HG03045 (cell line): ENCODE data around the gene OAS3.
"Not testable (repeated sequence)": the region's sequence is repeated elsewhere in the genome, so short reads cannot be mapped to it uniquely, and the experiment has no call there.

ENCODE experiments used
- ATAC-seq: cut with Tn5 transposase; IDR thresholded peaks from one replicate; pipeline ENCODE4 v1.9.1; 2021; ENCODE audit warnings: mild to moderate bottlenecking, moderate library complexity; ENCODE audit not compliant: unreplicated experiment

OAS3 gene

GRCh38 chr12:112947761-112948160, 9.5 kb downstream of the OAS3 start:
- ATAC-seq, result no peak

- no peak for ATAC-seq
Observed at GRCh38 chr12:112948806-112949205, 10.5 kb downstream of the OAS3 start.

DNA sequence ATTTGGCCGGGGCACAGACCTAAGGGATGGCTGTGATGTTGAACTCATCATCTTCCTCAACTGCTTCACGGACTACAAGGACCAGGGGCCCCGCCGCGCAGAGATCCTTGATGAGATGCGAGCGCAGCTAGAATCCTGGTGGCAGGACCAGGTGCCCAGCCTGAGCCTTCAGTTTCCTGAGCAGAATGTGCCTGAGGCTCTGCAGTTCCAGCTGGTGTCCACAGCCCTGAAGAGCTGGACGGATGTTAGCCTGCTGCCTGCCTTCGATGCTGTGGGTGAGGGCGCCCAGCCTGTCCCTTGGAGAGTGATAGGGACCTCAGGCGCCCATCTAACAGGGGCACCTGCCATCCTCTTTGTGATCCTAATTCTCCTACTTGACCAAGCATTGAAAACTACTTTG, 12.4 kb downstream of the OAS3 start:
- no peak for ATAC-seq

- ATAC-seq, result not testable (repeated sequence)
Observed at GRCh38 chr12:112957125-112957524, 18.9 kb downstream of the OAS3 start.

DNA sequence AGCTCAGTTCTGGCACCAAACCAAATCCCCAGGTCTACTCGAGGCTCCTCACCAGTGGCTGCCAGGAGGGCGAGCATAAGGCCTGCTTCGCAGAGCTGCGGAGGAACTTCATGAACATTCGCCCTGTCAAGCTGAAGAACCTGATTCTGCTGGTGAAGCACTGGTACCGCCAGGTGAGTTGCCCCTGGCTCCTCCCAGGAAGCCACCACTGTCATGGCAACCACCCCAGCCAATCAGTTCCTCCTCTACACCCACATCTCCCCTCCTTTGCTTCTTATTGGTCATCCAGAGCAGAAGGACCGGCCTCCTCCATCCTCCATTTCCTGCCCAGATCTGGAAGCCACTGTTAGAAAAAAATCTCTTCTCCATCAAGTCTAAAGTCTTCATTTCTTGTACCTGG, 22.8 kb downstream of the OAS3 start:
- no peak for ATAC-seq

DNA sequence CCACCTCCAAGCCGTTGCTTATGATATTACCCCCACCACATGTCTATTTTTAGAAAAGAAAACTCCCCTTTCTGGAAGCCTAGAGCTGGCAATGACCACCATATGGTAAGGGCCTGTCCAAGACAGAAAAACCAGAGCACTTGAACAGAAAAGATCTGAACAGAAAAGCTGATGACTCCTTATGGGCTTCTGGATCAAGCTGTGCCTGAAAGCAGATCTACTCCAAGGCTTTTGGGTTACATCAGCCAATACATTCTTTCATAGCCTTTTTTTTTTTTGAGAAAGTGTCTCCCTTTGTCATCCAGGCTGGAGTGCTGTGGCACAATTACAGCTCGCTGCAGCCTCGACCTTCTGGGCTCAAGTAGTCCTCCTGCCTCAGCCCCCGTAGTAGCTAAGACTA, 23.3 kb downstream of the OAS3 start:
- ATAC-seq, result no peak

DNA sequence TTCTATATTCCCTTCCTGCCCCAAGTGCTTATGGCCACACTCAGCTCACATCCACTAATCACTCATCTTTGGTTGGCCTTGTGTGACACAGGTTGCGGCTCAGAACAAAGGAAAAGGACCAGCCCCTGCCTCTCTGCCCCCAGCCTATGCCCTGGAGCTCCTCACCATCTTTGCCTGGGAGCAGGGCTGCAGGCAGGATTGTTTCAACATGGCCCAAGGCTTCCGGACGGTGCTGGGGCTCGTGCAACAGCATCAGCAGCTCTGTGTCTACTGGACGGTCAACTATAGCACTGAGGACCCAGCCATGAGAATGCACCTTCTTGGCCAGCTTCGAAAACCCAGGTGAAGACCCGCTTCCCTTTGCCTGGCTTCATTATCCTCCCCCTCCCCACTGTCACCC, 24.3 kb downstream of the OAS3 start:
- no peak for ATAC-seq

- ATAC-seq, result no peak
Observed at GRCh38 chr12:112963227-112963861, 25.1 kb downstream of the OAS3 start.

GRCh38 chr12:112964067-112964670, 25.9 kb downstream of the OAS3 start:
- no peak for ATAC-seq

GRCh38 chr12:112964915-112965314, 26.6 kb downstream of the OAS3 start:
- ATAC-seq, result no peak

DNA sequence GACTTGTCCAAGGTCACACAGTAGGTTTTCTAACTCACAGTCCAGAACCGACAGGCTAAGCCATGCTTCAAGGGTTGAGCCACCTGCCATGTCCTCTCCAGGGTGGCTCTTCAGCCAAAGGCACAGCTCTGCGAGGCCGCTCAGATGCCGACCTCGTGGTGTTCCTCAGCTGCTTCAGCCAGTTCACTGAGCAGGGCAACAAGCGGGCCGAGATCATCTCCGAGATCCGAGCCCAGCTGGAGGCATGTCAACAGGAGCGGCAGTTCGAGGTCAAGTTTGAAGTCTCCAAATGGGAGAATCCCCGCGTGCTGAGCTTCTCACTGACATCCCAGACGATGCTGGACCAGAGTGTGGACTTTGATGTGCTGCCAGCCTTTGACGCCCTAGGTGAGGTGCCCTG, 27.4 kb downstream of the OAS3 start:
- ATAC-seq, result no peak

DNA sequence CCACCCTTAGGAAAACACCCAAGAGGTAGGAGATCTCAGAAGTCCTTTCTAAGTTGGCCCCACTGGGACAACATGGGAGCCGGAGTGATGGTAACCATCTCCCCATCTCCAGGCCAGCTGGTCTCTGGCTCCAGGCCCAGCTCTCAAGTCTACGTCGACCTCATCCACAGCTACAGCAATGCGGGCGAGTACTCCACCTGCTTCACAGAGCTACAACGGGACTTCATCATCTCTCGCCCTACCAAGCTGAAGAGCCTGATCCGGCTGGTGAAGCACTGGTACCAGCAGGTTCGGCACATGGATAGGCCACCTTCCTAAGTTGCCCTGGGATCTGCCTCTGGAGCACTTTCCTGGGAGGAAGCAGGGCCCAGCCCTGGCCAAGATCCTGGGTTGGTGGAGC, 29.0 kb downstream of the OAS3 start:
- ATAC-seq, result no peak

GRCh38 chr12:112967858-112968257, 29.6 kb downstream of the OAS3 start:
- no peak for ATAC-seq

DNA sequence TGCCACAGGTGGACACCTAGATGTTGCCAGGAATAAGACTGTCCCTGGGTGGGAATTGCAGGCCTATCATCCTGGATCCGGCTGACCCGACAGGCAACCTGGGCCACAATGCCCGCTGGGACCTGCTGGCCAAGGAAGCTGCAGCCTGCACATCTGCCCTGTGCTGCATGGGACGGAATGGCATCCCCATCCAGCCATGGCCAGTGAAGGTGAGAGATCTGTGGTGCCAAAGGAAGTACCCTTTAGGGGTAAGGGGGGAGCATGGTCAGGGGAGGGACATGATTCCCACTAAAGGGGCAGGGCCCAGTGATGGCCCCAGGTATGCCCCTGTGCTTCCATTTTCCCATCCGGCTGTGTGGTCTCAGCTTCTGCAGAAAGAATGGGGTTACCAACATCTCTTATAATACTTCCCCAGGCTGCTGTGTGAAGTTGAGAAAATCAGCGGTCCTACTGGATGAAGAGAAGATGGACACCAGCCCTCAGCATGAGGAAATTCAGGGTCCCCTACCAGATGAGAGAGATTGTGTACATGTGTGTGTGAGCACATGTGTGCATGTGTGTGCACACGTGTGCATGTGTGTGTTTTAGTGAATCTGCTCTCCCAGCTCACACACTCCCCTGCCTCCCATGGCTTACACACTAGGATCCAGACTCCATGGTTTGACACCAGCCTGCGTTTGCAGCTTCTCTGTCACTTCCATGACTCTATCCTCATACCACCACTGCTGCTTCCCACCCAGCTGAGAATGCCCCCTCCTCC, 31.5 kb downstream of the OAS3 start:
- no peak for ATAC-seq

- ATAC-seq, result no peak
Observed at GRCh38 chr12:112970391-112970790, 32.1 kb downstream of the OAS3 start.

- ATAC-seq, result no peak
Observed at GRCh38 chr12:112971248-112971647, 33.0 kb downstream of the OAS3 start.

DNA sequence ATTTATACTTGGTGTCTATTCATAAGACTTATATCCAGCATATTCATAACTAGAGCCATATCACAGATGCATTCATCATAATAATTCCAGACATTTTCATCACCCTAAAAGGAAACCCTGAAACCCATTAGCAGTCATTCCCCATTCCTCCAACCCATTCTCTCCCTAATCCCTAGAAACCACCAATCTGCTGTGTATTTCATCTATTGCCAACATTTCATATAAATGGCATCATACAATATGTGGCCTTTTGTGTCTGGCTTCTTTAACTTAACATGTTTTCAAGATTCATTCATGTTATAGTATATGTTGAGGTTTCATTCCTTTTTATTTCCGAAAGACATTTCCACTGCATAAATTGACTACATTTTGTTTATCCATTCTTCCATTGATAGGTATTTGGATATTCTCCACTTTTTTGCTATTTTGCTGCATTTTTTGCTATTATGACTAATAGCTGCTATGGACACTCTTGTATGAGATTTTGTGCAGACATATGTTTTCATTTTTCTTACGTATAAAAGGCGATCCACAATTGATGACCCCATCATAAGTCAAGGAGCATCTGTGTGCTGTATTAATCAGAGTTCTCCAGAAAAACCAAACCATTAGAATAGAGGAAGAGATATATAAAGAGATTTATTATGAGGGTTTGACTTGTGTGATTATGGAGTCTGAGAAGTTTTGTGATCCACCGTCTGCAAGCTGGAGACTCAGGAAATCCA, 34.9 kb downstream of the OAS3 start:
- ATAC-seq, result no peak

GRCh38 chr12:112973818-112974231, 35.6 kb downstream of the OAS3 start:
- ATAC-seq, result no peak

- no peak for ATAC-seq
Observed at GRCh38 chr12:112974904-112975303, 36.6 kb downstream of the OAS3 start.

DNA sequence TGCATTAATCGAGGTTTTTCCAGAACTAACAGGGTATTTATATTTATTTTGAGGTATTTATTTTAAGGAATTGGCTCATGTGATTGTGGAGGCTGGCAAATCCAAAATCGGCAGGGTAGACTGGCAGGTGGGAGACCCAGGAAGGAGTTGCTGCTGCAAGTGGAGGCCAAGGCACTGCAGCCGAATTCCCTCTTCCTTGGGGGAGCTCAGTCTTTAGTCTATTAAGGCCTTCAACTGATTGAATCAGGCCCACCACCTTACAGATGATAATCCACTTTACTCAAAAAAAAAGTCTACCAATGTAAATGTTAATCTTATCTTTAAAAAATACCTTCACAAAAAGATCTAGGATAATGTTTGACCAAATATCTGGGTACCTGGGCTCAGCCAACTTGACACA, 38.9 kb downstream of the OAS3 start:
- ATAC-seq, result no peak

GRCh38 chr12:112977641-112978040, 39.4 kb downstream of the OAS3 start:
- ATAC-seq, result no peak
